A673 (cell line): ENCODE measurements around the gene ABCC9. TPM values are rescaled to one million over a fixed set of nuclear protein-coding genes. Genes with fewer than 3 reads are reported as not detected.

Experiments
- BruUV-seq: library from RNA; stranded (reverse); fragments of 400-500 nt; replicated peaks from 2 replicates; lab custom pipeline; 2021; lab: Mats Ljungman, UMichigan
- CTCF ChIA-PET: fragments of 300-600 bp; sonication (Branson Sonifier 250); formaldehyde crosslinking; loops from one replicate; lab custom pipeline; 2022; ENCODE audit warnings: antibody characterized with exemption; lab: Charles Lee
- POLR2A ChIA-PET: fragments of 300-600 bp; sonication (Branson Sonifier 250); formaldehyde crosslinking; loops from one replicate; lab custom pipeline; 2022; ENCODE audit warnings: antibody characterized with exemption; ENCODE audit not compliant: low non-redundant PET; lab: Charles Lee
- DNase-seq: peaks from one replicate; pipeline ENCODE4 v3.0.0-alpha.2; 2015; ENCODE audit warnings: low spot score
- H3K27ac ChIP-seq: fragments of 200-600 bp; sonication (generic); 2 replicates; pipeline ENCODE4 v1.5.1; 2016; ENCODE audit warnings: mixed run types, low read depth, mild to moderate bottlenecking, mixed read lengths, antibody characterized with exemption, low read length; ENCODE audit not compliant: poor library complexity, severe bottlenecking
- H3K27me3 ChIP-seq: fragments of 200-600 bp; sonication (generic); replicated peaks from 2 replicates; pipeline ENCODE4 v1.6.1; 2017; ENCODE audit warnings: mixed run types, low read depth, mild to moderate bottlenecking, mixed read lengths, antibody characterized with exemption, low read length; ENCODE audit not compliant: insufficient read depth, poor library complexity
- H3K36me3 ChIP-seq: fragments of 200-600 bp; sonication (generic); 2 replicates; pipeline ENCODE4 v1.6.1; 2016; ENCODE audit warnings: mixed run types, mild to moderate bottlenecking, mixed read lengths, antibody characterized with exemption, low read length; ENCODE audit not compliant: insufficient read depth, poor library complexity, severe bottlenecking
- H3K4me1 ChIP-seq: fragments of 200-600 bp; sonication (generic); 2 replicates; pipeline ENCODE4 v1.6.1; 2017; ENCODE audit warnings: mixed run types, mild to moderate bottlenecking, mixed read lengths, antibody characterized with exemption, low read length; ENCODE audit not compliant: insufficient read depth, poor library complexity, severe bottlenecking
- H3K4me3 ChIP-seq: fragments of 200-600 bp; sonication (generic); 2 replicates; pipeline ENCODE4 v1.5.1; 2016; ENCODE audit warnings: low read depth, mixed run types, mild to moderate bottlenecking, mixed read lengths, low read length; ENCODE audit not compliant: poor library complexity, severe bottlenecking
- H3K9me3 ChIP-seq: fragments of 200-600 bp; sonication (generic); 2 replicates; pipeline ENCODE4 v1.6.1; 2016; ENCODE audit warnings: mixed run types, low read depth, mild to moderate bottlenecking, mixed read lengths, antibody characterized with exemption, low read length; ENCODE audit not compliant: poor library complexity, severe bottlenecking
- EZH2 ChIP-seq: fragments of 200-600 bp; sonication (generic); IDR thresholded peaks from 2 replicates; pipeline ENCODE4 v1.6.1; 2017; ENCODE audit warnings: borderline replicate concordance, low read depth, mild to moderate bottlenecking, mixed read lengths, antibody characterized with exemption, low read length; ENCODE audit not compliant: poor library complexity, severe bottlenecking
- intact Hi-C: fragments of 100-400 bp; cut with micrococcal nuclease; formaldehyde crosslinking; loops from one replicate; pipeline ENCODE4 v1.10.0; 2022; ENCODE audit not compliant: unreplicated experiment
- total RNA-seq: library from RNA; stranded (reverse); gene quantifications from 2 replicates; pipeline ENCODE4 v1.2.3, GENCODE V29; 2021
- TF ChIP-seq, protein P1 (sequence below): fragments of 300-800, 200-600 bp; sonication (generic); conservative IDR thresholded peaks from 2 replicates; pipeline ENCODE4 v1.5.1; 2017; ENCODE audit warnings: low read depth, mild to moderate bottlenecking, antibody characterized with exemption, low read length, moderate library complexity, mixed read lengths

Gene ABCC9
- total RNA-seq, 1 experiment from 2014 or later: not detected

DNA sequence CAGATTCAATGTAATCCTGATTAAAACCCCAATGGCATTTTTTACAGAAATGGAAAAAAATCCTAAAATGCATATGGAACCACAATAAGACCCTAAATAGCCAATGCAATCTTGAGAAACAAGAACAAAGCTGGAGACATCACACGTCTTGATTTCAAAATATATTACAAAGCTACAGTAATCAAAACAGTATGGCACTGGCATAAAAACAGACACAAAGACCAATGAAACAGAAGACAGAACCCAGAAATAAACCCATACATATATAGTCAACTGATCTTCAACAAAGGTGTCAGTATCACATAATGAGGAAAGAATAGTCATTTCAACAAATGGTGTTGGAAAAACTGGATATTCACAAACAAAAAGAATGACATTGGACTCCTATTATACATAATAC, 9.4 kb upstream of the ABCC9 start:
- DNase-seq: no peak
- TF ChIP-seq, protein P1, sequence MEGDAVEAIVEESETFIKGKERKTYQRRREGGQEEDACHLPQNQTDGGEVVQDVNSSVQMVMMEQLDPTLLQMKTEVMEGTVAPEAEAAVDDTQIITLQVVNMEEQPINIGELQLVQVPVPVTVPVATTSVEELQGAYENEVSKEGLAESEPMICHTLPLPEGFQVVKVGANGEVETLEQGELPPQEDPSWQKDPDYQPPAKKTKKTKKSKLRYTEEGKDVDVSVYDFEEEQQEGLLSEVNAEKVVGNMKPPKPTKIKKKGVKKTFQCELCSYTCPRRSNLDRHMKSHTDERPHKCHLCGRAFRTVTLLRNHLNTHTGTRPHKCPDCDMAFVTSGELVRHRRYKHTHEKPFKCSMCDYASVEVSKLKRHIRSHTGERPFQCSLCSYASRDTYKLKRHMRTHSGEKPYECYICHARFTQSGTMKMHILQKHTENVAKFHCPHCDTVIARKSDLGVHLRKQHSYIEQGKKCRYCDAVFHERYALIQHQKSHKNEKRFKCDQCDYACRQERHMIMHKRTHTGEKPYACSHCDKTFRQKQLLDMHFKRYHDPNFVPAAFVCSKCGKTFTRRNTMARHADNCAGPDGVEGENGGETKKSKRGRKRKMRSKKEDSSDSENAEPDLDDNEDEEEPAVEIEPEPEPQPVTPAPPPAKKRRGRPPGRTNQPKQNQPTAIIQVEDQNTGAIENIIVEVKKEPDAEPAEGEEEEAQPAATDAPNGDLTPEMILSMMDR: no peak
- no peak for TF ChIP-seq EZH2
- Histone ChIP-seq H3K27me3 (no peaks in the 10 kb centered on the region), H3K36me3 (no peaks in the 10 kb centered on the region), H3K9me3 (peaks cover 8% of the 10 kb centered on the region), H3K4me1 (no peaks in the 10 kb centered on the region), H3K4me3 (no peak overlapping the region), H3K27ac (no peak overlapping the region)
- no TSS peak for BruUV-seq
- intact Hi-C loops: no loop called here
- ChIA-PET POLR2A (no interaction called here), CTCF (no interaction called here)

DNA sequence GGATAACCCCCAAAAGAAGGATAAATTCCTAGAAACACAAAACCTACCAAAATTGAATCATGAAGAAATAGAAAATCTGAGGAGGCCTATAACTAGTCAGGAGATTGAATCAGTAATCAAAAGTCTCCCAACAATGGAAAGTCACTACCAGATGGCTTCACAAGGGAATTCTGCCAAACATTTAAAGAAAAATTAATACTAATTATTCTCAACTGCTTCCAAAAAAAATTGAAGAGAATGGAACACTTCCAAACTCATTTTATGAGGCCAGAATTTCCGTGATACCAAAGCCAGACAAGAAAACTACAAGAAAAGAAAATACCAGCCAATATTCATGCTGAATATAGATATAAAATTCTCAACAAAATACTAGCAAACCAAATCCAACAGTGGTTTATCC, 7.8 kb upstream of the ABCC9 start:
- no peaks in the 10 kb centered on the region for H3K4me1 ChIP-seq
- no peaks in the 10 kb centered on the region for H3K36me3 ChIP-seq
- H3K27me3 ChIP-seq: peaks cover 1% of the 10 kb centered on the region
- H3K27ac ChIP-seq: no peak overlapping the region
- H3K4me3 ChIP-seq: no peak overlapping the region
- CTCF ChIA-PET: no interaction called here
- no TSS peak for BruUV-seq
- H3K9me3 ChIP-seq: peaks cover 8% of the 10 kb centered on the region
- no peak for TF ChIP-seq EZH2
- TF ChIP-seq, protein P1: no peak
- POLR2A ChIA-PET: no interaction called here
- intact Hi-C loops: no loop called here
- no peak for DNase-seq

DNA sequence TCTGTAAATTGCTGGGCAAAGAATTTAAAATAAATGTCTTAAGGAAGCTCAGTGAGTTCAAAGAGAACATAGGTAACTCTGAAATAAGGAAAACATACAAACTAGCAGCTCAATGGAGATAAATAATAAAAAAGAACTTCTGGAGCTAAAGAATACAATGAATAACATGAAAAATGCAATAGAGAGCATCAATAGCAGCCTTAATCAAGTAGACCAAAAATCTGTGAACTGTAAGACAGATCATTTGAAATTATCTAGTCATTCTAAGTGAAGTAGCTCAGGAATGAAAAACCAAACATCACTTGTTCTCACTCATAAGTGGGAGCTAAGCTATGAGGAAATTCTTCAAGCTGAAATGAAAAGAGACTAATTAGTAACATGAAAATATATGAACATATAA, 5.8 kb upstream of the ABCC9 start:
- TF ChIP-seq, protein P1: no peak
- TF ChIP-seq EZH2: no peak
- DNase-seq: no peak
- Histone ChIP-seq H3K4me1 (no peaks in the 10 kb centered on the region), H3K4me3 (no peak overlapping the region), H3K36me3 (no peaks in the 10 kb centered on the region), H3K27ac (no peak overlapping the region), H3K27me3 (peaks cover 22% of the 10 kb centered on the region), H3K9me3 (peaks cover 8% of the 10 kb centered on the region)
- CTCF ChIA-PET: no interaction called here
- POLR2A ChIA-PET: no interaction called here
- BruUV-seq: no TSS peak
- intact Hi-C loops: no loop called here
